Fibroblast of peridontal ligament (primary cell): ENCODE measurements around the gene PTDSS2.
"Not testable (repeated sequence)": the region's sequence is repeated elsewhere in the genome, so short reads cannot be mapped to it uniquely, and the experiment has no call there.

Source experiments
- DNase-seq: peaks from one replicate; pipeline ENCODE4 v3.0.0-alpha.2; 2010; ENCODE audit errors: extremely low read depth

Gene PTDSS2

DNA sequence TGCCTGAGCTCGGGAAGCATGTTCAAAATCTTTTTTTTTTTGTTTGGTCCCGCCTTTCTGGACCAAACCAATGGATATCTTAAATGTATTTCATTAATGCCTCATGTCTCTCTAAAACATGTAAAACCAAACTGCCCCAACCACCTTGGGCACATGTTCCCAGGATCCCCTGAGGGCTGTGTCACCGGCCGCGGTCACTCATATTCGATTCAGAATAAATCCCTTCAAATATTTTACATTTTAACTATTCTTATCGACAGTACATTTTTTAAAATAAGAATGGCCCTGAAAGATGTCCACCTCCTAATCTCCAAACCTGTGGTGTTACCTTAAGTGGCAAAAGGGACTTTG lies 54.9 kb downstream of the PTDSS2 start:
- no peak for DNase-seq

DNA sequence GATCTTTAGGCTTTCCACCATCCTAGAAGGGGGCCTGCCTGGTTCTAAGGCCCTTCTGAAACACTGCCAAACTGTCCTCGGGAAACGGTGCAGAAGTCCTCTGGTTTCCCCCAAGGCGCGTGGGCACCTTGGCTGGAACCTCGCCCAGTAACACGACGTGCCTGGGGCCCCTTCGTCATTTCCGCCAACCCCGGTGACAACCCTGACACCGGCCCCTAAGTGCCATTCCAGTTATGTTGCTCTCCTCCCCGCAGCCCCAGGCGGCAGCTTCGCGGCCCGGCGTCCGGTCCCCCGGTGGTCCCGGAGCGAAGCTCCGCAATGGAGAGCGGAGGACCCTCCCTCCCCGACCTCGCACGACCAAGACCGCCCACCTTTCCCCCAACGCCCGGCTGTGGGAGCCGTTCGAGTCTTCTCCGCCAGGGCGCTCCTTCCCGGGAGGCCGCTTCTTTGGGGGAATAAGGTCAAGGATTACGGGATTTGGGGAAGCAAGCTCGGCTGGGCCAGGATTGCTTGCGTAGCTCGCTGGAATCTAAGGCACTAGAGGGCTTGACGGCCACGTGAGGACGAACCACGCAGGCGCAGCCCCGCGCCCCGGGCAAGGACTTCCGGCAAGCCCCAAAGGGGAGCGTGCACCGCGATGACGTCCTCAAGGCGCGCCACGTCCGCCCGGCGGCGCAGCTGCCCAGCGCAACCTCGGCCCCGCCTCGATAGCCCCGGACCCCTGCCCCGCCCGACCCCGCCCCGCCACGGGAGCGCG lies 56.3 kb downstream of the PTDSS2 start:
- DNase-seq, result peak; percentile 97

DNA sequence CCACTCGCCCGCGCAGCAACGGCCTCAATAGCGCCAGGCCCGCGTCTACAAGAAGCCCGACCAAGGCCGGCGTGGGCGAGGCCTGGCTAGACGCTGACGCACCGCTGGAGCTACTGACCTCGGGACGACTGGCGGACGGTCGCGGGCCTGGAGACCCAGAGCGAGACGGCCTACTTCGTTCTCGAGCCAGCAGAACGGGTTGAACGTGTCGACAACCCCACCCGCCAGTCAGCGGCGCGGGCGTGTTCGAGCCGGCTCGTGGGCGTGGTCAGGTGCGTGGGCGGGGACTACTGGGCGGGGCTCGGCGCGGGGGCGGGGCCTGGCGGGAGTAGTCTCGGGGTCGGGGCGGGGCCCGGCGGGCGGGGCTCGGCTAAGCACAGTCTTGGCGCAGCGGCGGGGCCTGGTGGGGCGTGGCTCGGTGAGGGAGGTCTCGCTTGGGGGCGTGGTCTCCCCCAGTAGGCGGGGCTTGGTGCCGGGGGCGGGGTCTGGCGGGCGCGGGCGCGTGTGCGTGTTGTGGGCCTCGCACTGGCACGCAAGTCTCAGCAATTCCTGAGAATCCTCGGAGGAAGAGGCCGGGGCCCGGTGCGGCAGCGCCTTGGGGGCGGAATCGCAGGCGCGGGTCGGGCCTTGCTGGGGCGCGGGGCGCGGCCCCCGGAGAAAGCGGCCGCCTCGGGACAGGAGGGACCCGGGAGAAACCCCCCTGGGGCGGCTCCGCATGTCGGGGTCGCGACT lies 57.1 kb downstream of the PTDSS2 start, which contains the start of gene RNH1:
Gene RNH1 (minus strand): TSS at position 248 of the 732 bp plus-strand sequence. CDS start 5,080 bp downstream, outside the sequence.
- DNase-seq, result peak; percentile 93

DNA sequence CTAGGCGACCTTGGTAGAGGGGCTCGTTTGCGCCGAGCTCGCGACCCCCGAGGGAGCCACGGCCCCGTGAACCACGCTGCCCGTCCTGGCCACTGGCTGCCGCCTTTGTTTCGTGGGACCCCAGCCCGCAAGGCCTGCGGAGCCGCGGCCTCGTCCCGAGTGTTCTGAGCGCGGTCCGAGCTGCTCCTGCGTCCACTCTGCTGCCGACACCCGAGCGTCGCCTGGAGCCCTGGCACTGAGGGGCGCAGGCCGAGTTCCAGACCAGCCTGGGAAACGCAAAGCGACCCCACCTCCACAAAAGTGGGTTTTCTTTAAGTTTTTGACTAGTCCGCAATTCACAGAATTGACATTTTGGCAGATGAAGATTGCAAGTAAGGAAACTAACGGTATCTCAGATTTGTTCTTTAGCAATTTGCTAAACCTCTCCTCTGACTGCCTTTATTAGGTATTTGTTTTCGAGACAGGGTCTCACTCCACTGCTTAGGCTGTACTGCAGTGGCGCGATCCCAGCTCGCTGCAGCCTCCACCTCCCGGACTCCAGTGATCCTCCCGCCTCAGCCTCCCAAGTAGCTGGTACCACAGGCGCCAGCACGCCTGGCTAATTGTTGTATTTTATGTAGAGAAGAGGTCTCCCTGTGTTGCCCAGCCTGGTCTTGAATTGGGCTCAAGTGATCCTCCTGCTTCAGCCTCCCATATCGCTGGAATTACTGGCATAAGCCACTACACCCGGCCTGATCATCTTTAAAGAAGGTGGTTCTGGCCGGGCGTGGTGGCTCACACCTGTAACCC lies 57.8 kb downstream of the PTDSS2 start:
- no peak for DNase-seq

DNA sequence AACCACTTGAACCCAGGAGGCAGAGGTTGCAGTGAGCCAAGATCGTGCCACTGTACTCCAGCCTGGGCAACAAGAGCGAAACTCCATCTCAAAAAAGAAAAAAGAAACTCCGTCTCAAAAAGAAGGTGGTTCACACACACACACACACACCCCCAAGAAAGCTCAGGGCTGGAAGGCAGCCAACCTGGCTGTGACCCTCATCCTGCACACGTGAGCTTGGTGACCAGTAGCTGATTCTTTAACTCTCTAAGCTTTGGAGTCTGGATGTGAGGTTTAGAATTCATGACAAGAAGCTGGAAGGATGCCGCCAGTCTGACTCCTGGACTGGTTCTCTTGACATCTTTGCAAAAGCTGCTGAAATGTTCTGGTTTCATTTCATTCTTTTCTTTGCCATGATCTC lies 58.9 kb downstream of the PTDSS2 start:
- DNase-seq, result no peak

DNA sequence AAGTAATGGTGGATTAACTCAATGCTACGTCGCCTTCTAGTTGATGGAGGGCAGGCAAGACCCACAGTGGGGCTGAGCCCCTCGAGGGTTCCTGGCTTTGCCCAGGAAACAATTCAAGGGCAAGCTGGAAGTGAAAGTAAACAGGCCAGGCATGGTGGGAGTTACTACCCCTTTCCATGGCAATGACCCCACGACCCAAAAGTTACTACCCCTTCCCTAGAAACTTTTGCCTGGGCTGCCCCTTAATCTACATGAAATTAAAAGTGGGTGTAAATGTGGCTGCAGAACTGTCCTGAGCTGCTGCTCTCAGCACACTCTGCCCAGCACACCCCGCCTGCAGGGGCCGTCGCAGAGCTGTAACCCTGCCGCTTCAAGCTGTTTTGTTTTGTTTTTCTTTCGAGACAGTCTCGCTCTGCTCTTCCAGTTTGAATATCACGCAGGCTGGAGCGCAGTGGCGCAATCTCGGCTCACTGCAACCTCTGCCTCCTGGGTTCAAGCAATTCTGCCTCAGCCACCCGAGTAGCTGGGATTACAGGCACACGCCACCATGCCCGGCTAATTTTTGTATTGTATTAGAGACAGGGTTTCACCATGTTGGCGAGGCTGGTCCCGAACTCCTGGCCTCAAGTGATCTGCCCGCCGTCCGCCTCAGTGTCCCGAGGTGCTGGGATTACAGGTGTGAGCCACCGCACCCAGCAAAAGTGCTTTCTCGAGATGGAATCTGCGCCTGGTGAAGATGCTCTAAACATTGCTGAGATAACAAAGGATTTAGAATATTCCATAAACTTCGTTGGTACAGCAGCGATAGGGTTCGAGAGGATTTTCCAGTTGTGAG lies 62.9 kb downstream of the PTDSS2 start:
- DNase-seq, result no peak

DNA sequence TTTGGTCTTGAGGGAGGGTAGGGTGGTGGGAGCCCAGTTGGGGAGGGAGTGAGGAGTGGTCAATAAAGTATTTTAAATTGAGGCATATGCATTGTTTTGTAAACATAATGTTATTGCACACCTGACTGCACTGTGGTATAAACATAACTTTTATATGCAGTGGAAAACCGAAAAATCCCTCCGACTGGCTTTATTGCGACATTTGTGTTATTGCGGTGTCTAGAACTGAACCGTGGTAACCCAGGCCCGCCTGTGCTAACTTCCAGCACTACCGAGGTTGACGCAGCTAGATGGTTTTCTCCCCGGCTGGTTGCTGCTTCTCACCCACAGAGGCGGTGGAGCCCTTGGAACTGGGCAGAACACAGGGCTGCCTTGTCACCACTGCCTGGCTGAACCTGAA lies 64.5 kb downstream of the PTDSS2 start:
- no peak for DNase-seq

DNA sequence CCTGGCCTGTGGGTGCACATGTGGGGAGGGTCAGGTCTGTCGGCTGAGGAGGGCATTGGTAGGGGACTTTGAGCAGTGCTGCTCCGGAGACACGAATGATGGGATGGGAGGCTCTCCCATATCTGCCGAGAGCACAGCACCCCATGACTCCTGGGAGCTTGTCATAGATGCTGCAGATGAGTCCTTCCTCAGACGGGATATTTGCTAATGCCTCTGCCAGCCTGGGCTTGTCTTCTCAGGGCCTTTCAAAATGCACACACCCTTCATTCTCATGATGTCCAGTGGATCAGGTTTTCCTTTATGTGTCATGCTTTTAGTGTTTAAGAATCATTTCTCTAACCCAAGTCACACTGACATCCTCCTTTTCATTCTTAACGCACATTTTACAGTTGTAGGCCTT lies 65.1 kb downstream of the PTDSS2 start:
- no peak for DNase-seq

DNA sequence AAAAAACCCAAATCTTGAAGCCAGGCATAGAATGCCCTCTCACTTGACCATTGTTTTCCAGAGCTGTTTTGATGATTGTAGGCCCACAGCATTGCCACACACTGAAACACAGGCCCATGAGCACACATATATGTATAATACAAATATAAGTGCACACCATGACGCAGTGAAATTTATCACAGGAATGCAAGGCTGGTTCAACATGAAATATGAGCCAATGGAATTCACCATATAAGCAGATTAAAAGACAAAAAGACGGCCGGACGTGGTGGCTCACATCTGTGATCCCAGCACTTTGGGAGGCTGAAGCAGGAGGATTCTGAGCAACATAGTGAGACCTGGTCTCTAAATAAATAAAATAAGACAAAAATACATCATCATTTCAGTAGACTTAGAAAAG lies 66.3 kb downstream of the PTDSS2 start:
- no peak for DNase-seq

DNA sequence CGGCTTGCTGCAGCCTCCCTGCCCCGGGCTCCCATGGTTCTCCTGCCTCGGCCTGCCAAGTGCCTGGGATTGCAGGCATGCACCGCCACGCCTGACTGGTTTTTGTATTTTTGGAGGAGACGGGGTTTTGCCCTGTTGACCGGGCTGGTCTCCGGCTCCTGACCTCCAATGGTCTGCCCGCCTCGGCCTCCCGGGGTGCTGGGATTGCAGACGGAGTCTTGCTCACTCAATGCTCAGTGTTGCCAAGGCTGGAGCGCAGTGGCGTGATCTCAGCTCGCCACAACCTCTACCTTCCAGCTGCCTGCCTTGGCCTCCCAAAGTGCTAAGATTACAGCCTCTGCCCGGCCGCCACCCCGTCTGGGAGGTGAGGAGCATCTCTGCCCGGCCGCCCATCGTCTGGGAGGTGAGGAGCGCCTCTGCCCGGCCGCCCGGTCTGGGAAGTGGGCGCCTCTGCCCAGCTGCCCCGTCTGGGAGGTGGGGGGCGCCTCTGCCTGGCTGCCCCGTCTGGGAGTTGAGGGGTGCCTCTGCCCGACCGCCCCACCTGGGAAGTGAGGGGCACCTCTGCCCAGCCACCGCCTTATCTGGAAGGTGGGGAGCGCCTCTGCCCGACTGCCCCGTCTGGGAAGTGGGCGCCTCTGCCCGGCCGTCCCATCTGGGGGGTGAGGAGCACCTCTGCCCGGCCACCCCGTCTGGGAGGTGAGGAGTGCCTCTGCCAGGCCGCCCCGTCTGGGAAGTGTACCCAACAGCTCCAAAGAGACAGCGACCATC lies 67.0 kb downstream of the PTDSS2 start:
- DNase-seq, result not testable (repeated sequence)

DNA sequence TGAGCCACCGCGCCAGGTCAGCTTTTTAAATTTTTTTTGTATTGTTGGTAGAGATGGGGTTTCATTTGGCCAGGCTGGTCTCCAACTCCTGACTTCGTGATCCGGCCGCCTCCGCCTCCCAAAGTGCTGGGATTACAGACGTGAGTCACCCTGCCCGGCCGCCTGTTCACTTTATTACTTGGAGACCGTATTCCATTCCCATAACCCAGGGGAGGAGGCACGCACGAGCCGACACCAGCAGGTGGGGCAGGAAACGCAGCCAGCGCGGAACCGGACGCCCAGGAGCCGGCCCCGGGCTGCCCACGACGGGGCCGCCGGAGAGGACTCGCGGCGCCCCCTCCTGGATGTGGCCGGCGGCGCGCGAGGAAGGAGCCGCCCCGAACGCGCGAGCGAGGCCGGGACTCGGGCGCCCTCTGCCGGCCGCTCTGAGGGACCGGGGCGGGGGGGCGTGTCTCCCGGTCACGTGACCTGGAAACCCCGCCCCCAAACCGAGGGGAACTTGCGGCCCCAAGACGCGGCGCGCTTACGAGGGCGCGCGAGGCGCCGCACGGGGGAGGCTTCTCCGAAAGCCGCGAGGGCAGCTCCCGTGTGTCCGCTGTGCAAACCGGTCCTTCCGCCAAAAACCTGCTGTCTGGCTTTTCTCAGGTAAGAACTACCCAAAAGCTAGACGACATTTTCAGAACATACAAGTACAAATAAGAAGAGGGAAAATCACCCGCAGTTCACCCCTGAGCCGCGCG lies 68.6 kb downstream of the PTDSS2 start:
- DNase-seq, result peak; percentile 91

DNA sequence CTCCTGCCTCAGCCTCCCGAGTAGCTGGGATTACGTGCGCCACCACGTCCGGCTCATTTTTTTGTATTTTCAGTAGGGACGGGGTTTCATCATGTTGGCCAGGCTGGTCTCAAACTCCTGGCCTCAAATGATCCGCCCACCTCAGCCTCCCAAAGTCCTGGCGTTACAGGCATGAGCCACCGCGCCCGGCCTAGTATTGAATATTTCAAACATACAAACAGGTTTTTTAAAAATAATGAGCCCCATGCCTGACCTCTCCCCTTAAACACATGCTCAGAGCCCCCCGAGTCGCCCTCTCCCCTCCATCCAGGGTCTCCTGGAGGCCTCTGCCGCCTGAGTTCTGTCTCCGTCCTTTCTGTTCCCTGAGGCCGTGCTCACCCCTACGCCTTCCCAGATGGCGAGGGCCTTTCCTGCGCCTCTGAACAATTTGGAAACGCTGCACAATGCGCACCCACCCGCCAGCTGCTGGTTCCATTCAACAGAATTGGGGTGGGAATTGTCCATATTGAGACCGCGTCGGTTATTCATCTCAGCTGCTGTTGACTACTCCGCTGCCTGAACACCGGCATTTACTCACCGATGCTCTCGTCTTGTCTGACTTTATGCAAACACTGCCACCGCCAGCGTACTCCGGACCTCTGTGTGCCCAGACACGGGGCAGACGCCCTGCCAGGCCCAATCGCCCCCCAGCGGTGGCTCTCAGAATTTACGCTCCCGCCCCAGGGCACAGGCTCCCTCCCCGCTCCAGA lies 70.5 kb downstream of the PTDSS2 start:
- DNase-seq, result no peak

DNA sequence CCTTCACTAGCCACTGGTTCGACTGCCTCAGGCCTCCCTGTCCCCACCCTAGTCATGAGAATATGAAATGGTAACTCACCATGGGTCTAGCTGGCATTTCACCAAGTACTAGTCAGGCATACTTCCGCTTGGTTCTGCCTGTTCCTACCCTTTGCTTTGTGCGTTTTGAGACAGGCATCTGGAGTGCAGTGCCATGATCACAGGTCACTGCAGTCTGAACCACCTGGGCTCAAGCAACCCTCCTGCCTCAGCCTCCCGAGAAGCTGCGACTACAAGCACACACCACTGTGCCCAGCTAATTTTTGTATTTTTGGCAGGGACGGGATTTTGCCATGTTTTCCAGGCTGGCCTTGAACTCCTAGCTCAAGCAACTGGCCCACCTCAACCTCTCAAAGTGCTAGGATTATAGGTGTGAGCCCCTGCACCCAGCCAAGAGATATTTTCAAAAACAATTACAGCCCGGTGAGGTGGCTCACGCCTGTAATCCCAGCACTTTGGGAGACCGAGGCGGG lies 71.2 kb downstream of the PTDSS2 start:
- DNase-seq, result no peak

DNA sequence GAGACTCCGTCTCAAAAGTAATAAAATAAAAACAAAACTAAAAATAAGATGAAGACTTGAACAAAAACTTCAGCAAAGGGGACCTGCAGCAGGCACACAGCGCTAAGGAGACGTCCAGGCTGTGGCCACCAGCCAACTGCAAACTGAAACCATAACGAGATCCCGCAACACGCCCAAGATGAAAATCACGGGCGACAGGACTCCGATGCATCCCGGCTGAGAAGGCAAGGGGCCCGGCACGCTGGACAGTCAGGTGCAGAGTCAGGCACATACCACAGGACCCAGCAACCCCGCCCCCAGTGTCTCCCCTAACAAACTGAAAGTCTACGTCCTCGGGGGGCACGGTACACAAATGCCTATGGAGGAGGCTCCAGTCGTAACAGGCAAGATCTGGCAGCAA lies 76.1 kb downstream of the PTDSS2 start:
- DNase-seq, result no peak

DNA sequence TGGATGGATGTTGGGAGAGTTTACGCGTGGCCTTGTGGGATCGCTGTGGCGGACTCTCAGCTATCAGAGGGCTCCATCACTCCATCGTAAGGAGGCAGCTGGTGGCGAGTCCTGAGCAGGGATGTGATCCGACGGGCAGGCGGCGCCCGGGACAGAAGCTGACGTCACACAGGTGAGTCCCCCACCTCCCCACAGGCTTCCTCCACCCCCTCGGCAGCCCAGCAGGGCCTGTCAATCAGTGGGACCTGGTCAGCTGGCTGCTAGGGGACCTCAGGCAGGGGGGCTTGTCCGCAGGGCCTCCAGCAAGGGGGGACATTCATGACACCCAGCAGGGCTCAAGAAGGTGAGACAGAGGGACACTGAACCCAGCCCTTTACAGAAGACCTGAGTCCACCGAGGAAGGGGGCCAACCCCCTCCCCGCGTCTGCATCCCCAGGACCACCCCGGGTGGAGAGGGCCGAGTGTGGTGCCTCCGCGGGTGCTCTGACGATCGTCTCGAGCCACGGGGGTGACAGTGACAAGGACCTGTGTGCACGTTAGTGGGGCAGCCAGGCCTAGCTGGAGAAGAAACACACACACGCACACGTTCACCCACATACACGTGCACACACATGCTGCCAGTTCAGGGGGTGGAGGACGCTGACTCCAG lies 78.2 kb downstream of the PTDSS2 start:
- no peak for DNase-seq

DNA sequence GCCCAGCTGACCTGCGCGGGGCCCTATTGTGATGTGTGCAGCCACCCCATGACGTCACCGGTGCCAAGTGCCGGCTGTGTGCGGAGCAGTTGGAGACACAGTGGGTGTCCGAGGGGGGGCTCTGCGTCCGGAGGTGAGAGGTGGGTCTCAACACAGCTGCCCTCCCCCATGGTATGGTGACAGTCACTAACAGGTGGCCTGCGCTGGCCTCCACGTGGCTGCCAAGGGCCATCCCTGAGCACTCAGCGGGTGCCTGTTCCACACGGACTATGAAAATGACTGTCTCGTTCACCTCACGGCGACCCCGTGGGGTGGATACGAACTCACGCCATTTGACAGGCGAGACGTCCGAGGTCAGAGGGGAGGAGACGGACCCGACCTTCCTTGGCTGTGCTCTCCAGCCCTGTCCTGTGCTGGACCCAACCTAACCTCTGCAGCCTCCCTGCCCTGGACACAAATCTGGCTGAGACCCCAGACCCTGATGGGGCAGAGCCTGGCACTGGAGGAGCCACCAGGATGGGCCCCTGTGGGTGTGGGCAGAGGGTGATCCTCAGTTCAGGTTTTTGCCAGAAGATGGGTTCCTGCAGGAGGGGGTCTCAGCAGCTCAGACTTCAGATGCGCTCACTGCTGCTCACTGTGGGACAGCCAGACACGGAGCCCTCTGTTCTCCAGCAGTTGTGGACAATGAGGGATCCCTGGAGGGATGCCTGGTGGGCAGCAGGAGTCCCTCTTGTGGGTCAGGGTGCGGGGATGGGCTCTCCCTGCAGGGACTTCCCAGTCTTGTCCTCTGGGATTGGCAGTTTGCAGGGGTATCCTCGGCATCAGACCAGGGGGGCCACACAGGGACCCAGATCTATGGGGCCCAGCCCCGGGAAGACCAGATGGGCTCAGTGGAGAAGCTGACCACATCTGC lies 79.0 kb downstream of the PTDSS2 start:
- DNase-seq, result no peak

DNA sequence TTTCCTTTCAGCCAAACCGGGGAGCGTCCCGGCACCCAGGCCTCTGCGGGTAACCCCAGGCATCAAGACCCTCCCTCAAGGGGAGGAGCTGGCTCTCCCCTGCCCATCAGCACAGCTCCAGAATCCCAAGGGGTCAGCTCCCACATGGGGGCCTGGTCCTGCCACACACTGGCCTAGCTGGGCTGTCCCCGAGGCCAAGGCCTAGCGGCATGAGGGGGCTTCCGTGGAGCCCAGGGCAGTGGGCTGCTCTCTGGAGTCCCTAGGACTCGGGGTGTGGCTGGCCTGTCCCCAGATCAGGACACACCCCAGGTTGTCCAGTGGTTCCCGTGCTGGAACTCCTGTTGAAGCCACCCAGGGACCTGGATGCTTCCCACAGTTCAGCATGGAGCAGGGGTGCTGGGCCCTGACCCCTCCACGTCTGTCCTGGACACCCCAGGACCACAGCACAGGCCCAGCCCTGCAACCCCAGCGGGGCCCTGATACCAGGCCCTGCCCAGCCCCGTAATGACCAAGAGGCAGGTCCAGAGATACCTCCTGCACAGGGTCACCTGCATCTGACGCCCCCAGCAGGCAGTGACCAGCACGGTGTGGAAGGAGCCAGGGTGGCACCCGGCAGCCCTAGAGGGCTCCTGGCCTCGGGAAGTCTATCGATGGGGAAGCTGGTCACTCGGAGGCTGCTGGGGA lies 79.8 kb downstream of the PTDSS2 start:
- no peak for DNase-seq
